HEK293T (cell line): ENCODE measurements around the gene PDXDC1.
"Not testable (repeated sequence)": the region's sequence is repeated elsewhere in the genome, so short reads cannot be mapped to it uniquely, and the experiment has no call there.

Source experiments
- BHLHE40 ChIP-seq: fragments of 450-650 bp; IDR thresholded peaks from 2 replicates; pipeline ENCODE4 v1.6.1; 2016; ENCODE audit warnings: mild to moderate bottlenecking, moderate library complexity, borderline replicate concordance
- FOXA1 ChIP-seq: fragments of 450-650 bp; IDR thresholded peaks from 2 replicates; pipeline ENCODE4 v1.6.1; 2016; ENCODE audit warnings: mild to moderate bottlenecking

DNA sequence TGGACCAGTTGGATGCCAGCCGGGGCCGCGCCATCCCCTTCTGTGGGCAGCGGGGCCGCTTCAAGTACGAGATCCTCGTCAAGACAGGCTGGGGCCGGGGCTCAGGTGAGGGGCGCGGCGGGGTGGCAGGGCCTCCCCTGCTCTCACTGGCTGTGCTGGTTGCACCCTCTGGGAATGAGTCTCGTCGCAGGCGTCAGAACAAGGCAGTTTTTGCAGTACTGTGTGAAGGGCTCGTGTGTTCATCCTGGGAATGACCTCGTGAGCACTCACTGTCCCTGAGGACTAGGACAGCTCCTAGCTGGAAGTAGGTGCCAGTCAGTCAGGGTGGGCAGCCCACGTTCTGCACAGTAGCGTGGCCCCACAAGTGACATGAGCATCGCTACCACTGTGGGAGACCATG lies 43.9 kb upstream of the PDXDC1 start:
- not testable (repeated sequence) for TF ChIP-seq FOXA1, BHLHE40
